OCI-LY1 (cell line): ENCODE results near the gene PRR36.

Source experiments
- EZH2 ChIP-seq: fragments of 200-600 bp; sonication (generic), shearing (Covaris generic); IDR thresholded peaks from 2 replicates; pipeline ENCODE4 v1.8.0; 2017; ENCODE audit warnings: borderline replicate concordance, mixed run types, mild to moderate bottlenecking, antibody characterized with exemption, low read length, moderate library complexity, mixed read lengths
- TF ChIP-seq, protein P1 (sequence below): fragments of 200-600 bp; sonication (generic), shearing (Covaris generic); IDR thresholded peaks from 2 replicates; pipeline ENCODE4 v1.5.1; 2017; ENCODE audit warnings: mild to moderate bottlenecking, antibody characterized with exemption, low read length, moderate library complexity, mixed read lengths

DNA sequence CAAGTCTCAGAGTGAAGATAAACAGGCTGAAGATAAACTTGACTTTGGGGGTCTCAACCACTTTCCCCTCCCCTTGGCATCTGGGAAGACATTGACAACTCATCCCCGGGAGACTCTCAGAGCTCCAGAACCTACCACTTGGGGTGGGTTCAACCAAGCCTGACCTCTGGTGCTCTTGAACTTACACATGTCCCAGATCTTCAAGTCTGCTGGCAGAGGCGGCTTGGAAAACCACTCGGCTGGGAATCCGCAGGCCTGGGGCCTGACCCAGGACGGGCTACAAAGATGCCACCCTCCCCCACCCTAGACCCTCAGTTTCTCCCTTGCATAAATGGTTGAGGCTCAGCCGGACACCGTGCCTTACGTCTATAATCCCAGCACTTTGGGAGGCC lies 14.6 kb upstream of the PRR36 start:
- TF ChIP-seq, protein P1, sequence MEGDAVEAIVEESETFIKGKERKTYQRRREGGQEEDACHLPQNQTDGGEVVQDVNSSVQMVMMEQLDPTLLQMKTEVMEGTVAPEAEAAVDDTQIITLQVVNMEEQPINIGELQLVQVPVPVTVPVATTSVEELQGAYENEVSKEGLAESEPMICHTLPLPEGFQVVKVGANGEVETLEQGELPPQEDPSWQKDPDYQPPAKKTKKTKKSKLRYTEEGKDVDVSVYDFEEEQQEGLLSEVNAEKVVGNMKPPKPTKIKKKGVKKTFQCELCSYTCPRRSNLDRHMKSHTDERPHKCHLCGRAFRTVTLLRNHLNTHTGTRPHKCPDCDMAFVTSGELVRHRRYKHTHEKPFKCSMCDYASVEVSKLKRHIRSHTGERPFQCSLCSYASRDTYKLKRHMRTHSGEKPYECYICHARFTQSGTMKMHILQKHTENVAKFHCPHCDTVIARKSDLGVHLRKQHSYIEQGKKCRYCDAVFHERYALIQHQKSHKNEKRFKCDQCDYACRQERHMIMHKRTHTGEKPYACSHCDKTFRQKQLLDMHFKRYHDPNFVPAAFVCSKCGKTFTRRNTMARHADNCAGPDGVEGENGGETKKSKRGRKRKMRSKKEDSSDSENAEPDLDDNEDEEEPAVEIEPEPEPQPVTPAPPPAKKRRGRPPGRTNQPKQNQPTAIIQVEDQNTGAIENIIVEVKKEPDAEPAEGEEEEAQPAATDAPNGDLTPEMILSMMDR: no peak
- TF ChIP-seq EZH2: no peak
